ENCODE results near the gene PRKD1.
"Not testable (repeated sequence)": the region's sequence is repeated elsewhere in the genome, so short reads cannot be mapped to it uniquely, and the experiment has no call there.

Gene PRKD1

GRCh38 chr14:29900609-29901350 is 26.9 kb downstream of the PRKD1 start:
- DNase-seq (ENCODE audit: low read depth in 2 of 2), result no peak

DNA sequence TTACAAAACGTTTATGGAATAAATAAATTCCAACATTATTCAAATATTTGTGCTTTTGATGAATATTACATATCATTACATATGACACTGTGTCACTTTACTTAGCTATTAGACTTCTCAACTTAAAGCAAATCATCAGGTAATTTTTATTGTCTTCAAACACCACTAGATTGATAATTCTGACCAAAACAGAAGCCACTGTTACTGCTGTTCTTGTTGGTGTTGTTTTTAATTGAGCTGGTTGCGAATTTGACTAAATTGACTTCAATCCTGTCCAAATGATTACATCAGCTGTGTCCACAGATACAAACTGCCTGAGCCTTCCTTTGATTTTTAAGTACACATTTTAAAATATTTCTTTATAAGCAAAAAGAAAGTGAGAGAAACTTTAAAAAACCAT is 29.2 kb downstream of the PRKD1 start:
- no peak for DNase-seq (ENCODE audit: low read depth in 2 of 2)

DNA sequence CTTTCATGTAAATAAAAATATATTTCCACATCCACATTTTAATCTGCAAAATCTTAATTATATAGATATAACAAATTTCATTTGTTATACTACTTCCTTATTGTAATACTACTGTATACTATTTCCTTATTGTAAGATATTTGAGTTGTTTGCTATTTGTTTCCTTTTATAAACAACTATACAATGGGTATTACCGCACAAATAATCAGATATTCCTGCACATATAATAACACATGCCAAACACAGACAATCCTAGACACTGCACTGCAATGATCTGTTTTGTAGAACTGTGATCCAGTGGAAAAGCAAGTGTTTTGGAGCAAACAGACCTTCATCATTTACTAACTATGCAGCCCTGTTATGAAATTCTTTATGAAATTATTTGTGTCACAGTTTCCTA is 30.5 kb downstream of the PRKD1 start:
- no peak for DNase-seq (ENCODE audit: low read depth in 2 of 2)

GRCh38 chr14:29896354-29896821 is 31.3 kb downstream of the PRKD1 start:
- DNase-seq (ENCODE audit: low read depth in 2 of 2), result no peak

DNA sequence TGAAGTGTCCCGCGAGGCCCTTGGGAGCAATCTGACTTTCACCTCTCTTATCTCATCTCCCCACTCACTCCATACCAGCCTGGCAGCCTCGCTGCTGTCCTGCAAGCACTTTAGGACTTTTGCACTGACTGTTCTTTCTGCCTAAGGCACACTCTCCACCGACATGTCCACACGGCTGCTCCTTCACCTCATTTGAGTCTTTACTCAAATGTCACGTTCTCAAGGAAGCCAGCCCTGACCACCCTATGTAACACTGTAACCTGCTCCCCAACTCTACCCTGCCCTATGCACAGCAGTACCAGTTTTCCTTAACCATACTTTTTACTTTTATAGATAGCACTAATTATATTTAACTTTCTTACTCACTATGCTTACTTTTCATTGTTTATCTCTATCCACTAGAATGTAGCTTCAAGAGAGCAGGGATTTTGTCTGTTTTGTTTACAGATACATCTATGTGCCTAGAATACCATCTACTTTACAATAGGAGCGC is 32.0 kb downstream of the PRKD1 start:
- DNase-seq (ENCODE audit: low read depth in 2 of 2), result no peak

GRCh38 chr14:29893989-29894388 is 33.7 kb downstream of the PRKD1 start:
- no peak for DNase-seq (ENCODE audit: low read depth in 2 of 2)

- DNase-seq (ENCODE audit: low read depth in 2 of 2), result no peak
Measured at GRCh38 chr14:29892327-29892726, 35.3 kb downstream of the PRKD1 start.

- no peak for DNase-seq (ENCODE audit: low read depth in 2 of 2)
Measured at GRCh38 chr14:29885988-29886387, 41.7 kb downstream of the PRKD1 start.

GRCh38 chr14:29868000-29868399 is 59.6 kb downstream of the PRKD1 start:
- DNase-seq (ENCODE audit: low read depth in 2 of 2), result no peak

GRCh38 chr14:29865299-29865698 is 62.3 kb downstream of the PRKD1 start:
- DNase-seq (ENCODE audit: low read depth in 2 of 2), result no peak

- DNase-seq (ENCODE audit: low read depth in 2 of 2), result no peak
Measured at GRCh38 chr14:29861996-29862395, 65.7 kb downstream of the PRKD1 start.

- DNase-seq (ENCODE audit: low read depth in 2 of 2), result no peak
Measured at GRCh38 chr14:29858299-29858698, 69.3 kb downstream of the PRKD1 start.

DNA sequence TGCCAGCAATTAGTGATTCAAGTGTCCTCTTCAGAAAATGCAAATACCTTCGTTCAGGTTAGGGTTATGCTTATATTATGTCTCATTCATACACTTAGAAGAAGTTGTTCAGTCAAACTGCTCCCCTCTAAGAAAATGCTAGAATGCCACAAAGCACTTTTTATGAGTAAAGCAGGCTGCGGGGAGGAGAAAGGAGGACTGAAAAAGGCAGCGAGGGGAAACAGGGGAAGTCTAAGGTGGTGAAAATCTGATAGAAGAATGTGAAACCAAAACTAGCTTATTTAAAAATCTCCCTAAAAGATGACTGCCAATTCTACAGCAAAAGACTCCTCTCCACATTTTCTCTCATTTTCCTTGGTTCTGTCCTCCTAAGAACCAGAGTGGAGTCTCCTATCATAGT is 70.1 kb downstream of the PRKD1 start:
- no peak for DNase-seq (ENCODE audit: low read depth in 2 of 2)

- no peak for DNase-seq (ENCODE audit: low read depth in 2 of 2)
Measured at GRCh38 chr14:29856516-29856915, 71.1 kb downstream of the PRKD1 start.

DNA sequence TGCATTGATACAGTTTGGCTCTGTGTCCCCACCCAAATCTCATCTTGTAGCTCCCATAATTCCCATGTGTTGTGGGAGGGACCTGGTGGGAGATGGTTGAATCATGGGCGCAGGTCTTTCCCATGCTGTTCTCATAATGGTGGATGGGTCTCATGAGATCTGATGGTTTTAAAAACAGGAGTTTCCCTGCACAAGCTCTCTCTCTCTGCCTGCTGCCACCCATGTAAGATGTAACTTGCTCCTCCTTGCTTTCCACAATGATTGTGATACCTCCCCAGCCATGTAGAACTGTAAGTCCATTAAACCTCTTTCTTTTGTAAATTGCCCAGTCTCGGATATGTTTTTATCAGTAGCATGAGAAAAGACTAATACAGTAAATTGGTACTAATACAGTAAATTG is 74.0 kb downstream of the PRKD1 start:
- DNase-seq (ENCODE audit: low read depth in 2 of 2), result not testable (repeated sequence)

- DNase-seq (ENCODE audit: low read depth in 2 of 2), result no peak
Measured at GRCh38 chr14:29853272-29853671, 74.4 kb downstream of the PRKD1 start.

- DNase-seq (ENCODE audit: low read depth in 2 of 2), result no peak
Measured at GRCh38 chr14:29851397-29851796, 76.2 kb downstream of the PRKD1 start.

- DNase-seq (ENCODE audit: low read depth in 2 of 2), result no peak
Measured at GRCh38 chr14:29847056-29847380, 80.6 kb downstream of the PRKD1 start.

- no peak for DNase-seq (ENCODE audit: low read depth in 2 of 2)
Measured at GRCh38 chr14:29846339-29847055, 81.2 kb downstream of the PRKD1 start.

- no peak for DNase-seq (ENCODE audit: low read depth in 2 of 2)
Measured at GRCh38 chr14:29843981-29844380, 83.7 kb downstream of the PRKD1 start.

DNA sequence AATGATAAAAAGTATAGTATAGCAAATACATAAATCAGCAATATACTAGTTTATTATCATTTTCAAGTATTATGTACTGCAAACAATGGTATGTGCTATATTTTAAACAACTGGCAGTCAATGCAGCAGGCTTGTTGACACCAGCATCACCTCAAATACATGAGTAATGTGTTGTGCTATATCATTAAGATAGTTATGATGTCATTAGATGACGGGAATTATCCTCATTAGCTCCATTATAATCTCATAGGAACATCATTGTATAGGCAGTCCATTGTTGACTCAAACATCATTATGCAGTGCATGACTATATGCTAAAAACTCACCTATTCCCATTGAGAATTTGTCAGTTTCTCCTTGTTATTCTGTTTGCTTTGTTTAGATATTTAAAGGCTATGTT is 85.4 kb downstream of the PRKD1 start:
- DNase-seq (ENCODE audit: low read depth in 2 of 2), result no peak

DNA sequence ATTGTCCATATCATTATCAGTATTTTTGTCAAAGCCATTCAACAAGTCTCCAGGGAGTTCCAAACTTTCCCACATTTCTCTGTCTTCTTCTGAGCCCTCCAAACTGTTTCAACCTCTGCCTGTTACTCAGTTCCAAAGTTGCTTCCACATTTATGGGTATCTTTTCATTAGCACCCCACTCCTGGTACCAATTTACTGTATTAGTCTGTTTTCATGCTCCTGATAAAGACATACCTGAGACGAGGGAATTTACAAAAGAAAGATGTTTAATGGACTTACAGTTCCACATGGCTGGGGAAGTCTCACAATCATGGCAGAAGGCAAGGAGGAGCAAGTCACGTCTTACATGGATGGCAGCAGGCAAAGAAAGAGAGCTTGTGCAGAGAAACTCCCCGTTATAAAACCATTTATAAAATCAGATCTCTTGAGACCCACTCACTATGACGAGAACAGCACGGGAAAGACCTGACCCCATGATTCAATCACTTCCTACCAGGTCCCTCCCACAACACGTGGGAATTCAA is 87.2 kb downstream of the PRKD1 start:
- DNase-seq (ENCODE audit: low read depth in 2 of 2), result not testable (repeated sequence)

GRCh38 chr14:29839691-29840090 is 88.0 kb downstream of the PRKD1 start:
- DNase-seq (ENCODE audit: low read depth in 2 of 2), result not testable (repeated sequence)

All from activated CD4-positive, alpha-beta T cell treated with anti-CD3 and anti-CD28 coated beads for 24 hours (primary cell).